Peyer's patch (tissue), 4 donors: ENCODE measurements around the gene ONECUT3.

Source experiments
- POLR2A ChIP-seq, 2 donors: fragments of 450-650 bp; IDR thresholded peaks; one replicate each; pipeline ENCODE4 v1.5.1; 2017; ENCODE audit warnings: antibody characterized with exemption in 2 of 2, mild to moderate bottlenecking in 2 of 2, moderate library complexity in 2 of 2
- TF ChIP-seq, protein P1 (sequence below), 6 experiments: fragments of 450-650 bp in 4 of 6; fragments of 200-600 bp in 2 of 6; sonication (generic) in 1 of 6; IDR thresholded peaks; one replicate each; pipeline ENCODE4 v1.5.1; 2017 to 2019; ENCODE audit warnings: antibody characterized with exemption in 6 of 6, mild to moderate bottlenecking in 3 of 6, moderate library complexity in 1 of 6

DNA sequence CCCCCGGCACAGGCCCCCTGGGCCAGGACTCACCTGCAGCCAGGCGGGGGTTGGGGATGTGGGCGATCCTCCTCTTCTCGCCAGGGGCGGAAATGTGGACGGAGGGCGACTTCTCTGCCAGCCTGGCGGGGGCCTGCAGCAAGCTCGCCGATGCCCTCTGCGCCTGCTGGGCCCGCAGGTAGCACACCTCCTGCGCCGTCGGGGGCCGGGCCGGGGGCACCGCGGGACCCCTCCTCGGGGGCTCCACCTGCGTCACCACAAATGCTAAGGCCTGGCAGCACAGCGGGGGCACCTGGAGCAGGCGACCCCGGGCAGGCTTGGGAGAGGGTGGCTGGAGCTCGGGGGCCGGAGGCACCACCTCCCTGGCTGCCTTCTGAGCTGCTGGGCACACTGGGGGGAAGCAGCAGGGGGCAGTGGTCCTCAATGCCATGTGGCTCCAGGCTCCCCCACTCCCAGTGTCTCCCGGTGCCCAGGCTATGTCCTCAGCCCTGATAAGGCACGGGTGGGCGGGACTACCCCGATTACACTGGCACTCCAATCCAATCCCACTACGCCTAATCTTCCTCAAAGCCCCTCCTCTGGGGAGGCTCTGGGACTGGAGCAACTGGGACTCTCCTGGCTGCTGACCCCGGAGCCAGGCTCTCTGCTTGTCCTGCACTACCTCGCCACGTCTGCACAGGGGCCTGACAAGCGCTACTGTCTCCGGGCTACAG is 70.4 kb downstream of the ONECUT3 start:
- TF ChIP-seq, protein P1, sequence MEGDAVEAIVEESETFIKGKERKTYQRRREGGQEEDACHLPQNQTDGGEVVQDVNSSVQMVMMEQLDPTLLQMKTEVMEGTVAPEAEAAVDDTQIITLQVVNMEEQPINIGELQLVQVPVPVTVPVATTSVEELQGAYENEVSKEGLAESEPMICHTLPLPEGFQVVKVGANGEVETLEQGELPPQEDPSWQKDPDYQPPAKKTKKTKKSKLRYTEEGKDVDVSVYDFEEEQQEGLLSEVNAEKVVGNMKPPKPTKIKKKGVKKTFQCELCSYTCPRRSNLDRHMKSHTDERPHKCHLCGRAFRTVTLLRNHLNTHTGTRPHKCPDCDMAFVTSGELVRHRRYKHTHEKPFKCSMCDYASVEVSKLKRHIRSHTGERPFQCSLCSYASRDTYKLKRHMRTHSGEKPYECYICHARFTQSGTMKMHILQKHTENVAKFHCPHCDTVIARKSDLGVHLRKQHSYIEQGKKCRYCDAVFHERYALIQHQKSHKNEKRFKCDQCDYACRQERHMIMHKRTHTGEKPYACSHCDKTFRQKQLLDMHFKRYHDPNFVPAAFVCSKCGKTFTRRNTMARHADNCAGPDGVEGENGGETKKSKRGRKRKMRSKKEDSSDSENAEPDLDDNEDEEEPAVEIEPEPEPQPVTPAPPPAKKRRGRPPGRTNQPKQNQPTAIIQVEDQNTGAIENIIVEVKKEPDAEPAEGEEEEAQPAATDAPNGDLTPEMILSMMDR (IDR thresholded peaks at IDR 0.05), result no peak
- no peak for TF ChIP-seq POLR2A (IDR thresholded peaks at IDR 0.05)
